Measurements from ENCODE around the gene REL. TPM values are rescaled to one million over a fixed set of nuclear protein-coding genes. Genes with fewer than 3 reads are reported as not detected.

Gene REL
- total and polyA plus RNA-seq, 9 of the 15 experiments (the other 6 are each of a cell fraction or from before 2014, with no cell fraction given), result 0.63 to 8.6 (median 6.3) TPM

GRCh38 chr2:60831921-60832320 lies 49.5 kb upstream of the REL start:
- intact Hi-C loops (cut with micrococcal nuclease), result no loop called here
- ATAC-seq (no peak), DNase-seq (ENCODE audit: extremely low read depth in 1 of 4, low spot score in 3 of 4) (no peak), FAIRE-seq (no peak)
- H3K9me1 ChIP-seq (ENCODE audit: control insufficient read depth, insufficient read depth, low read length), result no peaks in the 10 kb centered on the region
- ChIA-PET CTCF (ENCODE audit: low intra/inter-chr PET ratio) (no interaction called here), POLR2A (interaction anchor here (0.5 to 0.7 kb wide), 4 partner anchors 16 to 329 kb away, joined by 3 to 4 read pairs (median 3); partner anchors contain the start of gene REL)
- no peak overlapping the region for H3K9ac ChIP-seq (ENCODE audit: insufficient read depth in 1 of 2, low read depth in 2 of 2, low read length in 2 of 2)
- H3K9me3 ChIP-seq (replicated peaks; ENCODE audit: control insufficient read depth, insufficient read depth, low read depth, low read length), result no peaks in the 10 kb centered on the region
- peaks cover 7 to 33% of the 10 kb centered on the region in 2 experiments; a peak in 4 of 5 replicates for H3K27me3 ChIP-seq (ENCODE audit: control insufficient read depth in 2 of 2, insufficient read depth in 2 of 2, low read length in 2 of 2)
- no peaks in the 10 kb centered on the region for H4K20me1 ChIP-seq (replicated peaks; ENCODE audit: control insufficient read depth, insufficient read depth, low read length)
- no peak overlapping the region for H3K27ac ChIP-seq (ENCODE audit: extremely low read depth, low read depth, low read length)
- TF ChIP-seq BRD4 (IDR thresholded peaks at IDR 0.05) (no peak), FOXJ2 (tag; IDR thresholded peaks at IDR 0.05) (peak; percentile 92)
- no peak overlapping the region for H2AFZ ChIP-seq (ENCODE audit: low read depth, low read length)
- no peaks in the 10 kb centered on the region for H3K4me1 ChIP-seq (replicated peaks in 1 of 2; ENCODE audit: control insufficient read depth in 2 of 2, insufficient read depth in 2 of 2, low read length in 2 of 2)
- no TSS peak for BruUV-seq (replicated peaks)
- no peak overlapping the region for H3K4me2 ChIP-seq (ENCODE audit: insufficient read depth, low read length)
- H3K36me3 ChIP-seq (ENCODE audit: control insufficient read depth, insufficient read depth, low read length), result no peaks in the 10 kb centered on the region
- no peaks in the 10 kb centered on the region for H3K79me2 ChIP-seq (ENCODE audit: control insufficient read depth, insufficient read depth, low read length)
- in situ Hi-C loops (cut with MboI), result no loop called here
- no peak overlapping the region for H3K4me3 ChIP-seq

- DNase-seq (ENCODE audit: extremely low read depth in 1 of 4, low spot score in 3 of 4) (no peak), ATAC-seq (no peak), FAIRE-seq (no peak)
- TF ChIP-seq FUS (optimal IDR thresholded peaks at IDR 0.05; ENCODE audit: low read depth, low read length) (no peak), KLF16 (IDR thresholded peaks at IDR 0.05) (no peak), ZFP91 (CRISPR knock-in tag; IDR thresholded peaks at IDR 0.05) (no peak), HDAC2 (IDR thresholded peaks at IDR 0.05) (no peak), POLR2AphosphoS5 (IDR thresholded peaks at IDR 0.05; ENCODE audit: control insufficient read depth, insufficient read depth, low read depth, low read length) (no peak), C11orf30 (IDR thresholded peaks at IDR 0.05; ENCODE audit: low read depth) (no peak), TAF7 (tag; IDR thresholded peaks at IDR 0.05) (no peak)
- Histone ChIP-seq H3K9ac (ENCODE audit: insufficient read depth in 1 of 2, low read depth in 2 of 2, low read length in 2 of 2) (no peak overlapping the region), H3K4me3 (no peak overlapping the region), H3K27ac (ENCODE audit: extremely low read depth, low read depth, low read length) (no peak overlapping the region), H3K4me2 (ENCODE audit: insufficient read depth, low read length) (no peak overlapping the region), H3K27me3 (ENCODE audit: control insufficient read depth in 2 of 2, insufficient read depth in 2 of 2, low read length in 2 of 2) (peaks cover 7 to 33% of the 10 kb centered on the region in 2 experiments; a peak in 4 of 5 replicates), H3K9me1 (ENCODE audit: control insufficient read depth, insufficient read depth, low read length) (no peaks in the 10 kb centered on the region), H3K79me2 (ENCODE audit: control insufficient read depth, insufficient read depth, low read length) (no peaks in the 10 kb centered on the region), H3K36me3 (ENCODE audit: control insufficient read depth, insufficient read depth, low read length) (no peaks in the 10 kb centered on the region), H2AFZ (ENCODE audit: low read depth, low read length) (no peak overlapping the region), H3K9me3 (replicated peaks; ENCODE audit: control insufficient read depth, insufficient read depth, low read depth, low read length) (no peaks in the 10 kb centered on the region), H3K4me1 (replicated peaks in 1 of 2; ENCODE audit: control insufficient read depth in 2 of 2, insufficient read depth in 2 of 2, low read length in 2 of 2) (no peaks in the 10 kb centered on the region), H4K20me1 (replicated peaks; ENCODE audit: control insufficient read depth, insufficient read depth, low read length) (no peaks in the 10 kb centered on the region)
- WGBS (ENCODE audit: insufficient coverage, low coverage, missing lambda C conversion rate), result 2% methylated on average over 2 of the region's 2 CpGs
- intact Hi-C loops (cut with micrococcal nuclease) (no loop called here), in situ Hi-C loops (cut with MboI) (no loop called here)
- ChIA-PET POLR2A (interaction anchor here (0.6 to 0.7 kb wide), 3 partner anchors 16 to 346 kb away, joined by 3 read pairs; partner anchors contain the start of gene REL), CTCF (ENCODE audit: low intra/inter-chr PET ratio) (no interaction called here)
- no TSS peak for BruUV-seq (replicated peaks)
These were observed 48.8 kb upstream of the REL start for GRCh38 chr2:60832621-60833020.
